Measurements from ENCODE around the gene SETD3.

GRCh38 chr14:99508896-99509629 is 28.4 kb upstream of the SETD3 start:
- TF ChIP-seq CTCF (IDR thresholded peaks at IDR 0.05; ENCODE audit: insufficient read depth, low read length, poor library complexity, severe bottlenecking) (no peak), EZH2phosphoT487 (conservative IDR thresholded peaks at IDR 0.05; ENCODE audit: low read length) (no peak)

Data from SU-DHL-6 (cell line).